WTC11 (cell line): ENCODE data around the gene KAZN. TPM values are rescaled to one million over a fixed set of nuclear protein-coding genes. Genes with fewer than 3 reads are reported as not detected.

Experiments used
- ATAC-seq: fragments of 200-7000 bp; cut with Tn5 transposase; 2 replicates; pipeline ENCODE4 v1.10.0; 2021; ENCODE audit warnings: mild to moderate bottlenecking, moderate library complexity
- CTCF ChIA-PET: fragments of 300-600 bp; sonication (Branson Sonifier 250); formaldehyde crosslinking; loops from one replicate; lab custom pipeline; 2021; ENCODE audit warnings: antibody characterized with exemption; lab: Charles Lee
- POLR2A ChIA-PET: fragments of 350-600 bp; sonication (Branson Sonifier 250); formaldehyde crosslinking; loops from one replicate; lab custom pipeline; 2021; ENCODE audit warnings: antibody characterized with exemption; lab: Charles Lee
- DNase-seq: peaks from one replicate; pipeline ENCODE4 v3.0.0; 2021; ENCODE audit warnings: low spot score
- H3K27ac Mint-ChIP-seq: 2 replicates; pipeline ENCODE4 v1.8.0; 2021; ENCODE audit warnings: mixed read lengths
- H3K27me3 Mint-ChIP-seq: 2 replicates; pipeline ENCODE4 v1.8.0; 2021; ENCODE audit warnings: low read depth, mild to moderate bottlenecking, moderate library complexity, mixed read lengths
- H3K36me3 Mint-ChIP-seq: 2 replicates; pipeline ENCODE4 v1.8.0; 2021; ENCODE audit warnings: mixed read lengths
- H3K4me1 Mint-ChIP-seq: 2 replicates; pipeline ENCODE4 v1.8.0; 2022; ENCODE audit warnings: mixed read lengths
- H3K4me3 Mint-ChIP-seq: 2 replicates; pipeline ENCODE4 v1.8.0; 2021; ENCODE audit warnings: mild to moderate bottlenecking, moderate library complexity, mixed read lengths
- H3K9me3 Mint-ChIP-seq: 2 replicates; pipeline ENCODE4 v1.8.0; 2021; ENCODE audit warnings: mixed read lengths
- CBFB ChIP-seq: sonication (generic); formaldehyde crosslinking; IDR thresholded peaks from 2 replicates; pipeline ENCODE4 v1.8.1; 2022; ENCODE audit warnings: mild to moderate bottlenecking, low read depth, missing genetic modification reagents
- ELF4 ChIP-seq: sonication (generic); formaldehyde crosslinking; IDR thresholded peaks from 2 replicates; pipeline ENCODE4 v1.8.1; 2022; ENCODE audit warnings: low read depth, mild to moderate bottlenecking, moderate library complexity, missing genetic modification reagents
- ESRRA ChIP-seq: sonication (generic); formaldehyde crosslinking; IDR thresholded peaks from 2 replicates; pipeline ENCODE4 v1.8.1; 2022; ENCODE audit warnings: mild to moderate bottlenecking, missing genetic modification reagents, borderline replicate concordance
- GRHL2 ChIP-seq: fragments of 250-450 bp; sonication (Bioruptor Pico); IDR thresholded peaks from 2 replicates; pipeline ENCODE4 v1.8.0; 2022; ENCODE audit warnings: mild to moderate bottlenecking, moderate library complexity; ENCODE audit not compliant: insufficient replicate concordance, severe bottlenecking
- KAT7 ChIP-seq: sonication (generic); formaldehyde crosslinking; IDR thresholded peaks from 2 replicates; pipeline ENCODE4 v1.8.1; 2023; ENCODE audit warnings: missing genetic modification reagents, mild to moderate bottlenecking, borderline replicate concordance
- MXD4 ChIP-seq: fragments of 250-450 bp; sonication (Bioruptor Pico); IDR thresholded peaks from 2 replicates; pipeline ENCODE4 v1.8.0; 2021; ENCODE audit warnings: mild to moderate bottlenecking, moderate library complexity, borderline replicate concordance
- NFATC4 ChIP-seq: fragments of 250-450 bp; sonication (Bioruptor Pico); IDR thresholded peaks from 2 replicates; pipeline ENCODE4 v1.9.0; 2021; ENCODE audit warnings: mild to moderate bottlenecking
- NFE2L1 ChIP-seq: sonication (generic); formaldehyde crosslinking; IDR thresholded peaks from 2 replicates; pipeline ENCODE4 v1.8.1; 2023; ENCODE audit warnings: missing genetic modification reagents
- NR3C1 ChIP-seq: sonication (generic); formaldehyde crosslinking; conservative IDR thresholded peaks from 2 replicates; pipeline ENCODE4 v1.8.1; 2023; ENCODE audit warnings: low read depth, mild to moderate bottlenecking, missing genetic modification reagents
- OVOL2 ChIP-seq: fragments of 250-450 bp; sonication (Bioruptor Pico); IDR thresholded peaks from 2 replicates; pipeline ENCODE4 v1.9.0; 2021; ENCODE audit warnings: mild to moderate bottlenecking, borderline replicate concordance
- SOX15 ChIP-seq: fragments of 250-450 bp; sonication (Bioruptor Pico); IDR thresholded peaks from 2 replicates; pipeline ENCODE4 v1.9.0; 2021; ENCODE audit warnings: mild to moderate bottlenecking
- TCF7 ChIP-seq: sonication (generic); formaldehyde crosslinking; IDR thresholded peaks from 2 replicates; pipeline ENCODE4 v1.8.0; 2022; ENCODE audit warnings: mild to moderate bottlenecking, low read depth, missing genetic modification reagents, moderate library complexity
- TP53 ChIP-seq: sonication (generic); formaldehyde crosslinking; IDR thresholded peaks from 2 replicates; pipeline ENCODE4 v1.8.1; 2023; ENCODE audit warnings: mild to moderate bottlenecking, missing genetic modification reagents
- ZNF219 ChIP-seq: sonication (generic); formaldehyde crosslinking; IDR thresholded peaks from 2 replicates; pipeline ENCODE4 v1.8.0; 2023; ENCODE audit warnings: missing genetic modification reagents, mild to moderate bottlenecking, borderline replicate concordance
- ZNF423 ChIP-seq: fragments of 250-450 bp; sonication (Bioruptor Pico); IDR thresholded peaks from 2 replicates; pipeline ENCODE4 v2.1.2; 2022; ENCODE audit warnings: mild to moderate bottlenecking, moderate library complexity
- total RNA-seq: library from RNA; stranded (reverse); gene quantifications from 3 replicates; pipeline ENCODE4 v1.2.3, GENCODE V29; 2021
- TF ChIP-seq, protein P1 (sequence below): sonication (generic); formaldehyde crosslinking; IDR thresholded peaks from 2 replicates; pipeline ENCODE4 v1.8.1; 2022; ENCODE audit warnings: mild to moderate bottlenecking, missing genetic modification reagents, moderate library complexity, borderline replicate concordance
- TF ChIP-seq, protein P2 (sequence below): fragments of 250-450 bp; sonication (Bioruptor Pico); IDR thresholded peaks from 2 replicates; pipeline ENCODE4 v1.8.0; 2021; ENCODE audit warnings: mild to moderate bottlenecking
- TF ChIP-seq, protein P3 (sequence below): sonication (generic); formaldehyde crosslinking; IDR thresholded peaks from 2 replicates; pipeline ENCODE4 v1.8.0; 2023; ENCODE audit warnings: mild to moderate bottlenecking, missing genetic modification reagents
- TF ChIP-seq, protein P4 (sequence below): sonication (generic); formaldehyde crosslinking; IDR thresholded peaks from 2 replicates; pipeline ENCODE4 v1.8.1; 2023; ENCODE audit warnings: mild to moderate bottlenecking, missing genetic modification reagents, borderline replicate concordance
- TF ChIP-seq, protein P5 (sequence below): fragments of 250-450 bp; sonication (Bioruptor Pico); conservative IDR thresholded peaks from 2 replicates; pipeline ENCODE4 v1.9.0; 2021; ENCODE audit warnings: mild to moderate bottlenecking
- TF ChIP-seq, protein P6 (sequence below): sonication (generic); formaldehyde crosslinking; IDR thresholded peaks from 2 replicates; pipeline ENCODE4 v1.8.1; 2023; ENCODE audit warnings: mild to moderate bottlenecking, moderate library complexity, missing genetic modification reagents

KAZN gene
- total RNA-seq, 1 experiment from 2014 or later = 19.9 TPM

DNA sequence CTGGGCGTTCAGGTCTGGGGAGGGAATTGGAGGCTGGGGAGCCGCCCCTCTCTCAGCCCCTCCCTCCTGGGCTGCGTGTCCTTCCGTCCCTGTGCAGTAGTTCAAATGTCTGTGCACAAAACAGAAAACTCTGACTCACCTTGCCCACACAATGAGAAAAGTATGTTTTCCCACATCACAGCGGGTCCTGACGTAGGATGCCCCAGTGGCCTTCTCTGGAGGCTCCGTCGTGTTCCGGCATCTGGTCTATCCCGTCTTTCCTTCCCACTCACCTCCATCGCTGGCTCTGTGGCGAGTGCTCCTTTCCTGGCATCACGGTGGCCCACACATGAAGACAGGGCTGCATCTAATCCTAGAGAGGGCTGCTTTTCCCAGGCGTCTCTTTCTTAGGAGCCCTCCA is 224.0 kb downstream of the KAZN start:
- Mint-ChIP-seq H3K4me1 (peaks cover 12% of the 10 kb centered on the region), H3K9me3 (no peaks in the 10 kb centered on the region), H3K27ac (no peak overlapping the region), H3K36me3 (no peaks in the 10 kb centered on the region), H3K27me3 (no peaks in the 10 kb centered on the region), H3K4me3 (no peak overlapping the region)
- CTCF ChIA-PET = interaction anchor here (1.2 kb wide), 1 partner anchor 18 kb away, joined by 3 read pairs; no protein-coding TSS in a partner anchor
- POLR2A ChIA-PET = no interaction called here
- no peak for ATAC-seq
- TF ChIP-seq MXD4 (CRISPR knock-in tag) (no peak), SOX15 (CRISPR knock-in tag) (no peak), ZNF219 (CRISPR knock-in tag) (no peak), NR3C1 (CRISPR knock-in tag) (no peak), CBFB (no peak)
- TF ChIP-seq, protein P1, sequence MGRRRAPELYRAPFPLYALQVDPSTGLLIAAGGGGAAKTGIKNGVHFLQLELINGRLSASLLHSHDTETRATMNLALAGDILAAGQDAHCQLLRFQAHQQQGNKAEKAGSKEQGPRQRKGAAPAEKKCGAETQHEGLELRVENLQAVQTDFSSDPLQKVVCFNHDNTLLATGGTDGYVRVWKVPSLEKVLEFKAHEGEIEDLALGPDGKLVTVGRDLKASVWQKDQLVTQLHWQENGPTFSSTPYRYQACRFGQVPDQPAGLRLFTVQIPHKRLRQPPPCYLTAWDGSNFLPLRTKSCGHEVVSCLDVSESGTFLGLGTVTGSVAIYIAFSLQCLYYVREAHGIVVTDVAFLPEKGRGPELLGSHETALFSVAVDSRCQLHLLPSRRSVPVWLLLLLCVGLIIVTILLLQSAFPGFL (CRISPR knock-in tag) = no peak
- DNase-seq = no peak

DNA sequence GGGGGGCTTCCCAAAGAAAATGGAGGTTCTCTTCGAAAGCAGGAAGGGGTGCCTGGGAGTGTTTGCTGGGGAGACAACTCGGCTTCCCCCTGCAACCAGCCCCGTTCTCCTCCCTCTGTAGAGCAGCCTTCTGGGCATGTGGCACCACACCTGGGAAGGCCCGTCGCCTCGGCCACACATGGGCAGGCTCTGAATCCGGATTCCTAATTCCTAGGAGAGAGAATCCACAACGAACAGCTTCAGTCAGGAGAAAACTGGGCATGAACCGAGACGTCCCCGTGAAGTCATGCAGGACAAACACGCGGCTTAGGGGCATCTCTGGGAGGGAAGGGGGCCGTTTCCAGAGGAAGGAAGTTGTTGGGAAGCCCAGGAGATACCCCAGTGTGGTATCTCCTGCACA is 224.5 kb downstream of the KAZN start:
- POLR2A ChIA-PET = no interaction called here
- Mint-ChIP-seq H3K27me3 (no peaks in the 10 kb centered on the region), H3K27ac (no peak overlapping the region), H3K9me3 (no peaks in the 10 kb centered on the region), H3K36me3 (no peaks in the 10 kb centered on the region), H3K4me3 (no peak overlapping the region), H3K4me1 (peaks cover 12% of the 10 kb centered on the region)
- DNase-seq = no peak
- ATAC-seq = no peak
- CTCF ChIA-PET = interaction anchor here (1.2 kb wide), 1 partner anchor 18 kb away, joined by 3 read pairs; no protein-coding TSS in a partner anchor
- TF ChIP-seq, protein P1 (CRISPR knock-in tag) = no peak
- TF ChIP-seq TP53 (CRISPR knock-in tag) (no peak), NFATC4 (CRISPR knock-in tag) (no peak), ZNF423 (no peak), ELF4 (CRISPR knock-in tag) (no peak), TCF7 (no peak), ESRRA (no peak), GRHL2 (CRISPR knock-in tag) (no peak), KAT7 (CRISPR knock-in tag) (no peak), OVOL2 (no peak), NFE2L1 (CRISPR knock-in tag) (no peak)
- TF ChIP-seq, protein P2, sequence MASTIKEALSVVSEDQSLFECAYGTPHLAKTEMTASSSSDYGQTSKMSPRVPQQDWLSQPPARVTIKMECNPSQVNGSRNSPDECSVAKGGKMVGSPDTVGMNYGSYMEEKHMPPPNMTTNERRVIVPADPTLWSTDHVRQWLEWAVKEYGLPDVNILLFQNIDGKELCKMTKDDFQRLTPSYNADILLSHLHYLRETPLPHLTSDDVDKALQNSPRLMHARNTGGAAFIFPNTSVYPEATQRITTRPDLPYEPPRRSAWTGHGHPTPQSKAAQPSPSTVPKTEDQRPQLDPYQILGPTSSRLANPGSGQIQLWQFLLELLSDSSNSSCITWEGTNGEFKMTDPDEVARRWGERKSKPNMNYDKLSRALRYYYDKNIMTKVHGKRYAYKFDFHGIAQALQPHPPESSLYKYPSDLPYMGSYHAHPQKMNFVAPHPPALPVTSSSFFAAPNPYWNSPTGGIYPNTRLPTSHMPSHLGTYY (CRISPR knock-in tag) = no peak
- TF ChIP-seq, protein P3, sequence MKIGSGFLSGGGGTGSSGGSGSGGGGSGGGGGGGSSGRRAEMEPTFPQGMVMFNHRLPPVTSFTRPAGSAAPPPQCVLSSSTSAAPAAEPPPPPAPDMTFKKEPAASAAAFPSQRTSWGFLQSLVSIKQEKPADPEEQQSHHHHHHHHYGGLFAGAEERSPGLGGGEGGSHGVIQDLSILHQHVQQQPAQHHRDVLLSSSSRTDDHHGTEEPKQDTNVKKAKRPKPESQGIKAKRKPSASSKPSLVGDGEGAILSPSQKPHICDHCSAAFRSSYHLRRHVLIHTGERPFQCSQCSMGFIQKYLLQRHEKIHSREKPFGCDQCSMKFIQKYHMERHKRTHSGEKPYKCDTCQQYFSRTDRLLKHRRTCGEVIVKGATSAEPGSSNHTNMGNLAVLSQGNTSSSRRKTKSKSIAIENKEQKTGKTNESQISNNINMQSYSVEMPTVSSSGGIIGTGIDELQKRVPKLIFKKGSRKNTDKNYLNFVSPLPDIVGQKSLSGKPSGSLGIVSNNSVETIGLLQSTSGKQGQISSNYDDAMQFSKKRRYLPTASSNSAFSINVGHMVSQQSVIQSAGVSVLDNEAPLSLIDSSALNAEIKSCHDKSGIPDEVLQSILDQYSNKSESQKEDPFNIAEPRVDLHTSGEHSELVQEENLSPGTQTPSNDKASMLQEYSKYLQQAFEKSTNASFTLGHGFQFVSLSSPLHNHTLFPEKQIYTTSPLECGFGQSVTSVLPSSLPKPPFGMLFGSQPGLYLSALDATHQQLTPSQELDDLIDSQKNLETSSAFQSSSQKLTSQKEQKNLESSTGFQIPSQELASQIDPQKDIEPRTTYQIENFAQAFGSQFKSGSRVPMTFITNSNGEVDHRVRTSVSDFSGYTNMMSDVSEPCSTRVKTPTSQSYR (CRISPR knock-in tag) = no peak
- TF ChIP-seq, protein P4, sequence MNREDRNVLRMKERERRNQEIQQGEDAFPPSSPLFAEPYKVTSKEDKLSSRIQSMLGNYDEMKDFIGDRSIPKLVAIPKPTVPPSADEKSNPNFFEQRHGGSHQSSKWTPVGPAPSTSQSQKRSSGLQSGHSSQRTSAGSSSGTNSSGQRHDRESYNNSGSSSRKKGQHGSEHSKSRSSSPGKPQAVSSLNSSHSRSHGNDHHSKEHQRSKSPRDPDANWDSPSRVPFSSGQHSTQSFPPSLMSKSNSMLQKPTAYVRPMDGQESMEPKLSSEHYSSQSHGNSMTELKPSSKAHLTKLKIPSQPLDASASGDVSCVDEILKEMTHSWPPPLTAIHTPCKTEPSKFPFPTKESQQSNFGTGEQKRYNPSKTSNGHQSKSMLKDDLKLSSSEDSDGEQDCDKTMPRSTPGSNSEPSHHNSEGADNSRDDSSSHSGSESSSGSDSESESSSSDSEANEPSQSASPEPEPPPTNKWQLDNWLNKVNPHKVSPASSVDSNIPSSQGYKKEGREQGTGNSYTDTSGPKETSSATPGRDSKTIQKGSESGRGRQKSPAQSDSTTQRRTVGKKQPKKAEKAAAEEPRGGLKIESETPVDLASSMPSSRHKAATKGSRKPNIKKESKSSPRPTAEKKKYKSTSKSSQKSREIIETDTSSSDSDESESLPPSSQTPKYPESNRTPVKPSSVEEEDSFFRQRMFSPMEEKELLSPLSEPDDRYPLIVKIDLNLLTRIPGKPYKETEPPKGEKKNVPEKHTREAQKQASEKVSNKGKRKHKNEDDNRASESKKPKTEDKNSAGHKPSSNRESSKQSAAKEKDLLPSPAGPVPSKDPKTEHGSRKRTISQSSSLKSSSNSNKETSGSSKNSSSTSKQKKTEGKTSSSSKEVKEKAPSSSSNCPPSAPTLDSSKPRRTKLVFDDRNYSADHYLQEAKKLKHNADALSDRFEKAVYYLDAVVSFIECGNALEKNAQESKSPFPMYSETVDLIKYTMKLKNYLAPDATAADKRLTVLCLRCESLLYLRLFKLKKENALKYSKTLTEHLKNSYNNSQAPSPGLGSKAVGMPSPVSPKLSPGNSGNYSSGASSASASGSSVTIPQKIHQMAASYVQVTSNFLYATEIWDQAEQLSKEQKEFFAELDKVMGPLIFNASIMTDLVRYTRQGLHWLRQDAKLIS (CRISPR knock-in tag) = no peak
- TF ChIP-seq, protein P5, sequence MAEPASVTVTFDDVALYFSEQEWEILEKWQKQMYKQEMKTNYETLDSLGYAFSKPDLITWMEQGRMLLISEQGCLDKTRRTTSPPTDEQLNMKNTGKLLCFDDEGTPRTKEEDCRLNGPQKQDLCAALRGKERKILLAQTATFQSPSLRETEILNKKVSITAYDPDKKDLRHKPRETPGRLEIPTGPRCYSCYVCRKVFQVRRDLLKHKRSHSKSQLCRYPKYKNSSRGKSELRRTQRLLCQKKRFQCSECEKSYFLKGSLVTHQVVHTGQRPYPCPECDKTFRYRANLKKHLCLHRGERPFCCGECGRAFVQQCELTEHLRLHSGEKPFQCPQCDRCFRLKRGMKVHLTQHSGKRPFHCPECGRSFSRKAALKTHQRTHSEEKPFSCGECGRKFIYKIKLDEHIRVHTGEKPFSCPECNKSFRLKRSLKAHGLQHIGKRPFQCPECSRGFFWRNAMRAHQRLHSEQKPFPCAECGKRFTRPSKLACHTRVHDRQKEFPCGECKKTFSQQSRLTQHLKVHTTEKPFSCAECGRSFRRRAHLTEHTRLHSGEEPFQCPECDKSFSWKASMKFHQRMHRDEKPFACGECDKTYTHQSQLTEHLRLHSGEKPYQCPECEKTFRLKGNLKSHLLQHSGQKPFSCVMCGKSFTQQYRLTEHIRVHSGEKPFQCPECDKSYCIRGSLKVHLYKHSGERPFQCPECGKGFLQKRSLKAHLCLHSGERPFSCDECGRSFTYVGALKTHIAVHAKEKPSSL (CRISPR knock-in tag) = no peak
- TF ChIP-seq, protein P6, sequence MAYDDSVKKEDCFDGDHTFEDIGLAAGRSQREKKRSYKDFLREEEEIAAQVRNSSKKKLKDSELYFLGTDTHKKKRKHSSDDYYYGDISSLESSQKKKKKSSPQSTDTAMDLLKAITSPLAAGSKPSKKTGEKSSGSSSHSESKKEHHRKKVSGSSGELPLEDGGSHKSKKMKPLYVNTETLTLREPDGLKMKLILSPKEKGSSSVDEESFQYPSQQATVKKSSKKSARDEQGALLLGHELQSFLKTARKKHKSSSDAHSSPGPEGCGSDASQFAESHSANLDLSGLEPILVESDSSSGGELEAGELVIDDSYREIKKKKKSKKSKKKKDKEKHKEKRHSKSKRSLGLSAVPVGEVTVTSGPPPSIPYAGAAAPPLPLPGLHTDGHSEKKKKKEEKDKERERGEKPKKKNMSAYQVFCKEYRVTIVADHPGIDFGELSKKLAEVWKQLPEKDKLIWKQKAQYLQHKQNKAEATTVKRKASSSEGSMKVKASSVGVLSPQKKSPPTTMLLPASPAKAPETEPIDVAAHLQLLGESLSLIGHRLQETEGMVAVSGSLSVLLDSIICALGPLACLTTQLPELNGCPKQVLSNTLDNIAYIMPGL (CRISPR knock-in tag) = no peak
